SH-SY5Y (cell line): ENCODE data around the gene PRSS56.

Experiments used
- GATA2 ChIP-seq: IDR thresholded peaks from 2 replicates; pipeline ENCODE4 v1.6.1; 2011; ENCODE audit warnings: mild to moderate bottlenecking, low read depth, low read length
- GATA3 ChIP-seq: IDR thresholded peaks from 2 replicates; pipeline ENCODE4 v1.6.1; 2011; ENCODE audit warnings: low read depth, mild to moderate bottlenecking, low read length, moderate library complexity

PRSS56 gene

GRCh38 chr2:232504438-232504837 is 15.8 kb upstream of the PRSS56 start:
- TF ChIP-seq GATA2 (no peak), GATA3 (no peak)

- TF ChIP-seq GATA3 (no peak), GATA2 (peak; percentile 74)
These were observed 14.3 kb upstream of the PRSS56 start for GRCh38 chr2:232505856-232506255.

- TF ChIP-seq GATA3 (no peak), GATA2 (no peak)
These were observed 13.5 kb upstream of the PRSS56 start for GRCh38 chr2:232506709-232507108.

- TF ChIP-seq GATA3 (no peak), GATA2 (no peak)
These were observed 11.9 kb upstream of the PRSS56 start for GRCh38 chr2:232508251-232508650.

- TF ChIP-seq GATA2 (no peak), GATA3 (no peak)
These were observed 8.8 kb upstream of the PRSS56 start for GRCh38 chr2:232511336-232511890.

GRCh38 chr2:232512602-232513001 is 7.6 kb upstream of the PRSS56 start:
- TF ChIP-seq GATA2: no peak
- no peak for TF ChIP-seq GATA3

GRCh38 chr2:232513353-232513752 is 6.8 kb upstream of the PRSS56 start:
- no peak for TF ChIP-seq GATA3
- no peak for TF ChIP-seq GATA2

GRCh38 chr2:232515639-232516038 is 4.5 kb upstream of the PRSS56 start:
- TF ChIP-seq GATA3 (no peak), GATA2 (no peak)

GRCh38 chr2:232516551-232516950 is 3.6 kb upstream of the PRSS56 start:
- no peak for TF ChIP-seq GATA2
- no peak for TF ChIP-seq GATA3

- TF ChIP-seq GATA3: no peak
- no peak for TF ChIP-seq GATA2
These were observed 1.3 kb upstream of the PRSS56 start for GRCh38 chr2:232518844-232519243.

- TF ChIP-seq GATA2: no peak
These were observed 301 bp downstream of the PRSS56 start for GRCh38 chr2:232520489-232520888.

GRCh38 chr2:232521098-232521497 is 910 bp downstream of the PRSS56 start:
- TF ChIP-seq GATA2 (no peak), GATA3 (no peak)

- TF ChIP-seq GATA2 (no peak), GATA3 (no peak)
These were observed 1.9 kb downstream of the PRSS56 start for GRCh38 chr2:232521959-232522622.

GRCh38 chr2:232522623-232523401 is 2.6 kb downstream of the PRSS56 start:
- TF ChIP-seq GATA2 (no peak), GATA3 (no peak)

GRCh38 chr2:232523402-232523681 is 3.2 kb downstream of the PRSS56 start:
- no peak for TF ChIP-seq GATA3
